Thoracic aorta (tissue), 2 donors: Measurements from ENCODE around the gene WDR53. TPM values are rescaled to one million over a fixed set of nuclear protein-coding genes. Genes with fewer than 3 reads are reported as not detected.

Experiments used
- ATAC-seq: fragments of 150-250 bp; one replicate; pipeline ENCODE4 v1.8.0; 2017; ENCODE audit warnings: low read depth; ENCODE audit not compliant: insufficient number of reproducible peaks, low FRiP score
- DNase-seq: peaks from one replicate; pipeline ENCODE4 v3.0.0-alpha.2; 2020; ENCODE audit warnings: low spot score
- H3K27ac ChIP-seq, 2 donors: fragments of 200-600 bp; sonication (generic); 1 replicate in 1 of 2; 2 replicates in 1 of 2; pipeline ENCODE4 v1.5.1; 2016; ENCODE audit warnings: mild to moderate bottlenecking in 2 of 2, moderate library complexity in 2 of 2
- H3K27me3 ChIP-seq: fragments of 200-600 bp; sonication (generic); replicated peaks from 2 replicates; pipeline ENCODE4 v1.6.0; 2016; ENCODE audit warnings: mild to moderate bottlenecking; ENCODE audit not compliant: insufficient read depth
- H3K36me3 ChIP-seq: fragments of 200-600 bp; sonication (generic); one replicate; pipeline ENCODE4 v1.5.1; 2016
- H3K4me1 ChIP-seq, 2 donors: fragments of 200-600 bp; sonication (generic); 1 replicate in 1 of 2; 2 replicates in 1 of 2; pipeline versions ENCODE4 v1.5.1 to v1.6.0; 2016; ENCODE audit warnings: low read depth in 2 of 2, mild to moderate bottlenecking in 1 of 2; ENCODE audit not compliant: control insufficient read depth in 1 of 2
- H3K4me3 ChIP-seq: fragments of 200-600 bp; sonication (generic); 2 replicates; pipeline ENCODE4 v1.5.1; 2016; ENCODE audit warnings: mild to moderate bottlenecking
- H3K9me3 ChIP-seq: fragments of 200-600 bp; sonication (generic); 2 replicates; pipeline ENCODE4 v1.5.1; 2016
- total RNA-seq, 2 donors: library from RNA; depleted of rRNA; stranded (reverse); fragments of >200 nt; gene quantifications; one replicate each; pipeline versions ENCODE4 v1.1.0 to v1.2.3, GENCODE V29; 2016
- TF ChIP-seq, protein P1 (sequence below): fragments of 200-600 bp; sonication (generic); IDR thresholded peaks from one replicate; pipeline ENCODE4 v1.5.1; 2019; ENCODE audit warnings: antibody characterized with exemption

The WDR53 gene
- total RNA-seq, 2 donors from 2014 or later, result 5.6 to 6.7 TPM

DNA sequence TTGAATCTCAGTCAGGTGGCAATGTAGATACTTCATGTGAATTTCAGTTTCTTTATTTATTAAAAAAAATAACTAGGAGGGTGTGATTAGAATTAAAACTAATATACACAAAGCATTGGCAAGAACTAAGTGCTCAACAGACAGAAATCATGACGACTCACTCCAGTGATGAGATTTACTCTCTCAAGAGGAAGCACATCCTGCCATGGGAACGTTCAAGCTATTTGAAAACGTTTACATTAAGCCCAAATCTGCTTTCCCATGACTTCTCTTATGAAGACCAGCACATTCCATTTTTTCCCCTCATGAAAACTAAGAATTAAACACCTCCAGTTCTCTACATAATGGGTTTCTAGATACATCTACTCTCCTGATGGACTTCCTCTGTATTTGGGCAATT, 8.5 kb downstream of the WDR53 start:
- Histone ChIP-seq H3K27me3 (no peaks in the 10 kb centered on the region), H3K4me3 (no peak overlapping the region), H3K36me3 (peaks cover 6% of the 10 kb centered on the region), H3K27ac (no peak overlapping the region), H3K4me1 (no peaks in the 10 kb centered on the region), H3K9me3 (no peaks in the 10 kb centered on the region)
- TF ChIP-seq, protein P1, sequence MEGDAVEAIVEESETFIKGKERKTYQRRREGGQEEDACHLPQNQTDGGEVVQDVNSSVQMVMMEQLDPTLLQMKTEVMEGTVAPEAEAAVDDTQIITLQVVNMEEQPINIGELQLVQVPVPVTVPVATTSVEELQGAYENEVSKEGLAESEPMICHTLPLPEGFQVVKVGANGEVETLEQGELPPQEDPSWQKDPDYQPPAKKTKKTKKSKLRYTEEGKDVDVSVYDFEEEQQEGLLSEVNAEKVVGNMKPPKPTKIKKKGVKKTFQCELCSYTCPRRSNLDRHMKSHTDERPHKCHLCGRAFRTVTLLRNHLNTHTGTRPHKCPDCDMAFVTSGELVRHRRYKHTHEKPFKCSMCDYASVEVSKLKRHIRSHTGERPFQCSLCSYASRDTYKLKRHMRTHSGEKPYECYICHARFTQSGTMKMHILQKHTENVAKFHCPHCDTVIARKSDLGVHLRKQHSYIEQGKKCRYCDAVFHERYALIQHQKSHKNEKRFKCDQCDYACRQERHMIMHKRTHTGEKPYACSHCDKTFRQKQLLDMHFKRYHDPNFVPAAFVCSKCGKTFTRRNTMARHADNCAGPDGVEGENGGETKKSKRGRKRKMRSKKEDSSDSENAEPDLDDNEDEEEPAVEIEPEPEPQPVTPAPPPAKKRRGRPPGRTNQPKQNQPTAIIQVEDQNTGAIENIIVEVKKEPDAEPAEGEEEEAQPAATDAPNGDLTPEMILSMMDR, result no peak
- DNase-seq, result no peak
- ATAC-seq, result no peak

DNA sequence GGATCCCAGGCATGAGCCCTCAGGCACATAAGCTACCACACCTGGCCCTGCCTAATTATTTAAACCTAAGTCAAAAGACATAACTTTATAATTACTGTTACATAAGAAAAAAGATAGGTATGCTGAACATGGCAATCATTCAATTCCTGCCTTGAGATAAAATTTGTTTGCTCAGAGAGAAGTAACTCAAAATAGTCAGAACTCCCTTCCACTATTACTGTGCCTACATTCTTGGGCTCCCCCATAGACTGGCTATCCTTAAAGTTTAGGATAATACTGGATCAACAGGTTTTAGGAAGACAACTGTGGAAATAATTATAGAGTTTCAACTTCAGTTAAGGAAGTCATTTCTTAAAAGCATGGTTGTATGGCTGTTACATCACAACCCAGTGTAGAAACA, 9.9 kb downstream of the WDR53 start:
- Histone ChIP-seq H3K9me3 (no peaks in the 10 kb centered on the region), H3K27ac (no peak overlapping the region), H3K36me3 (peaks cover 6% of the 10 kb centered on the region), H3K27me3 (no peaks in the 10 kb centered on the region), H3K4me3 (no peak overlapping the region), H3K4me1 (no peaks in the 10 kb centered on the region)
- TF ChIP-seq, protein P1, result no peak
- DNase-seq, result no peak
- no peak for ATAC-seq

DNA sequence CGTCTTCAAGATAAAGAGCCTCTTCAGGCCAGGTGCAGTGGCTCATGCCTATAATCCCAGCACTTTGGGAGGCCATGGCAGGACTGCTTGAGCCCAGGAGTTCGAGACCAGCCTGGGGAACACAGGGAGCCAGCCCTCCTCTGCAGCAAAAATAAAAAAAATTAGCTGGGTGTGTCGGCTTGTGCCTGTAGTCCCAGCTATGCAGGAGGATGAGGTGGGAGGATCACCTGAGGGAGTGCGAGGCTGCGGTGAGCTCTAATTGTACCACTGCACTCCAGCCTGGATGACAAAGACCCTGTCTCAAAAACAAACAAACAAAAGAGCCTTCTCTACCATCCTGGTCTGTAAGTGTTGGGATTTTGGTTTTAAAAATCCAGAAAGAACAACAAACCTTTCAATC, 11.1 kb downstream of the WDR53 start:
- Histone ChIP-seq H3K9me3 (no peaks in the 10 kb centered on the region), H3K36me3 (peaks cover 9% of the 10 kb centered on the region), H3K27me3 (no peaks in the 10 kb centered on the region), H3K4me1 (no peaks in the 10 kb centered on the region), H3K4me3 (no peak overlapping the region), H3K27ac (no peak overlapping the region)
- ATAC-seq (no peak), DNase-seq (no peak)
- TF ChIP-seq, protein P1, result no peak

DNA sequence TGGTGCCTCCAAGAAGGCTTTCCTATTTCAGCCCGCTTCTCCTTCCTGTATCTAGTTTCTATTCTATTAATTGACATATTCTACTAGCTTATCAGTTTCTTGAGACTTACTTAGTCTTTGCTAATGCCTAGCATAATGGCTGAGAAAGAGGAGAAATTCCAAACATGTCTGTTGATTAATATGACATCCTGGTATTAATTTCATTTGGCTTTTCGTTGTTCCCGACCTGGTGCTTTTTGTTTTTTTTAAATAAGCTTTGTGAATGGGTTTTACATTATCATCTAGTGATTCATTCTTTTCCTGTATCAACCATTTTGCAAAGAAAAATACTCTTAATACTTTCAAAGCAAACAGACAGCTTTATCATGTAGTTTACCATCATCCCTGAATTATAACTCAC, 13.1 kb downstream of the WDR53 start:
- Histone ChIP-seq H3K9me3 (no peaks in the 10 kb centered on the region), H3K27me3 (no peaks in the 10 kb centered on the region), H3K4me1 (no peaks in the 10 kb centered on the region), H3K27ac (no peak overlapping the region), H3K36me3 (peaks cover 2% of the 10 kb centered on the region), H3K4me3 (no peak overlapping the region)
- no peak for DNase-seq
- no peak for ATAC-seq
- TF ChIP-seq, protein P1, result no peak

DNA sequence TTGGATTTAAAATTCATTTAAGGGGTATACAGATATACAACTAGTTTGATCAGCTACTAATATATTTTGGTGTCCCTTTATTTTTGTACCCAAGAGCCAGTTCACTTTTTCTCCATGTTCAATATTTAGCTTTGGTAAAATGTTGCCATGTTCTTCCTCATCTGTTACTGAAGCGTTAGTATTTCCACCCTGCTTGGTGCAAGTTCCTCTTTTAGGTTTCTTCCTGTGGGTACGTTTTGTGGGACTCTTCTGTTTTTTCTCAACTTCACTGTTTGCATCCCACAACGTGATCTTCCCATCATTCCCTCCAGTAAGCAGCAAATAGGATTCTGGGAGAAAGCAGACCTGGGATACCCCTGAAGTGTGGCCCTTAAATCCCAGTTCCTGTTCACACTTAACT, 14.1 kb downstream of the WDR53 start:
- no peak overlapping the region for H3K27ac ChIP-seq
- TF ChIP-seq, protein P1, result no peak
- peaks cover 2% of the 10 kb centered on the region for H3K36me3 ChIP-seq
- ATAC-seq (no peak), DNase-seq (no peak)
- H3K4me3 ChIP-seq, result no peak overlapping the region
- H3K9me3 ChIP-seq, result no peaks in the 10 kb centered on the region
- H3K27me3 ChIP-seq, result no peaks in the 10 kb centered on the region
- no peaks in the 10 kb centered on the region for H3K4me1 ChIP-seq
